Uterus (tissue), 2 donors: ENCODE measurements around the gene HID1.

Experiments
- POLR2A ChIP-seq, 2 donors: fragments of 450-650 bp; IDR thresholded peaks; one replicate each; pipeline ENCODE4 v1.6.1; 2016; ENCODE audit warnings: antibody characterized with exemption in 2 of 2, mild to moderate bottlenecking in 1 of 2, moderate library complexity in 1 of 2
- TF ChIP-seq, protein P1 (sequence below), 4 experiments: fragments of 200-600 bp in 2 of 4; fragments of 450-650 bp in 2 of 4; sonication (generic) in 2 of 4; IDR thresholded peaks; one replicate each; pipeline ENCODE4 v1.5.1; 2016 to 2019; ENCODE audit warnings: antibody characterized with exemption in 4 of 4, mild to moderate bottlenecking in 2 of 4, moderate library complexity in 1 of 4

DNA sequence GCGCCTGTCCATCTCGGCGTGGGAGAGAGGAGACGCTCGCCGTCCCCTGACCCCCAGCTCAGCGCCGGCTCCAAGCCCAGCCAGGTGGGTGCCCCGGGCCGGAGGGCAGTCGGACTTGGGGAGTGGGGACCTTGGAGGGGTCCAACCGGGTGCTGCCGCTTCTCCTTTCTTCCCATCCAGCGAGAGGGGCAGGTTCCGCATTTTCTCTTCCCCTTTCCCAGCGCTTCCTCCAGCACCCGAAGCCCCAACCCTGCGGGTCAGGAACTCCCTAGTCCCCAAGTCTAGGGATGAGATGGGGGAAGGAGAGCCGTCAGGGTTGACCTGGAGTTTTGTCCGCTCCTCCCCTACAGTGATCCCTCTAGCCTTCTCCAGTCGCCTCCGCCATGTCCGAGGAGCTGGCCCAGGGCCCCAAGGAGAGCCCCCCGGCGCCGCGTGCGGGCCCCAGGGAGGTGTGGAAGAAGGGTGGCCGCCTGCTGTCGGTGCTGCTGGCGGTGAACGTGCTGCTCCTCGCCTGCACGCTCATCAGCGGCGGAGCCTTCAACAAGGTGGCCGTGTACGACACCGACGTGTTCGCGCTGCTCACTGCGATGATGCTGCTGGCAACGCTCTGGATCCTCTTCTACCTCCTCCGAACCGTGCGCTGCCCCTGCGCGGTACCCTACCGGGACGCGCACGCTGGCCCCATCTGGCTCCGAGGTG is 48.2 kb downstream of the HID1 start, which contains the start of gene OTOP2:
- TF ChIP-seq, protein P1, sequence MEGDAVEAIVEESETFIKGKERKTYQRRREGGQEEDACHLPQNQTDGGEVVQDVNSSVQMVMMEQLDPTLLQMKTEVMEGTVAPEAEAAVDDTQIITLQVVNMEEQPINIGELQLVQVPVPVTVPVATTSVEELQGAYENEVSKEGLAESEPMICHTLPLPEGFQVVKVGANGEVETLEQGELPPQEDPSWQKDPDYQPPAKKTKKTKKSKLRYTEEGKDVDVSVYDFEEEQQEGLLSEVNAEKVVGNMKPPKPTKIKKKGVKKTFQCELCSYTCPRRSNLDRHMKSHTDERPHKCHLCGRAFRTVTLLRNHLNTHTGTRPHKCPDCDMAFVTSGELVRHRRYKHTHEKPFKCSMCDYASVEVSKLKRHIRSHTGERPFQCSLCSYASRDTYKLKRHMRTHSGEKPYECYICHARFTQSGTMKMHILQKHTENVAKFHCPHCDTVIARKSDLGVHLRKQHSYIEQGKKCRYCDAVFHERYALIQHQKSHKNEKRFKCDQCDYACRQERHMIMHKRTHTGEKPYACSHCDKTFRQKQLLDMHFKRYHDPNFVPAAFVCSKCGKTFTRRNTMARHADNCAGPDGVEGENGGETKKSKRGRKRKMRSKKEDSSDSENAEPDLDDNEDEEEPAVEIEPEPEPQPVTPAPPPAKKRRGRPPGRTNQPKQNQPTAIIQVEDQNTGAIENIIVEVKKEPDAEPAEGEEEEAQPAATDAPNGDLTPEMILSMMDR (IDR thresholded peaks at IDR 0.05) = no peak
- no peak for TF ChIP-seq POLR2A (IDR thresholded peaks at IDR 0.05)
